Right lobe of liver (tissue), 6 donors: ENCODE results near the gene KCNA5. TPM values are rescaled to one million over a fixed set of nuclear protein-coding genes. Genes with fewer than 3 reads are reported as not detected.

Experiments used
- ATAC-seq, 4 donors: fragments of 200-7000 bp; cut with Tn5 transposase; one replicate each; pipeline ENCODE4 v1.9.1; 2020; ENCODE audit warnings: mild to moderate bottlenecking in 4 of 4, moderate library complexity in 4 of 4
- DNase-seq, 3 donors: peaks; one replicate each; pipeline ENCODE4 v3.0.0-alpha.2; 2020
- H3K27ac ChIP-seq, 3 donors: fragments of 200-600 bp; one replicate each; pipeline ENCODE4 v1.8.0; 2022
- H3K27me3 ChIP-seq, 2 donors: fragments of 200-600 bp; one replicate each; pipeline ENCODE4 v1.8.0; 2022
- H3K36me3 ChIP-seq, 4 donors: fragments of 200-600 bp; sonication (generic) in 1 of 4; one replicate each; pipeline versions ENCODE4 v1.5.1 to v1.8.0; 2017 to 2022; ENCODE audit warnings: control low read depth in 1 of 4
- H3K4me1 ChIP-seq, 4 donors: fragments of 200-600 bp; sonication (generic) in 1 of 4; one replicate each; pipeline versions ENCODE4 v1.5.1 to v1.8.0; 2017 to 2022; ENCODE audit warnings: control low read depth in 1 of 4
- H3K4me3 ChIP-seq, 3 donors: fragments of 200-600 bp; one replicate each; pipeline ENCODE4 v1.8.0; 2022
- H3K9me3 ChIP-seq, 4 donors: fragments of 200-600 bp; sonication (generic) in 1 of 4; one replicate each; pipeline versions ENCODE4 v1.5.1 to v1.8.0; 2017 to 2022; ENCODE audit warnings: control low read depth in 1 of 4
- CTCF ChIP-seq, 4 donors: fragments of 200-600 bp in 3 of 4; fragments of 450-650 bp in 1 of 4; IDR thresholded peaks; one replicate each; pipeline versions ENCODE4 v1.5.1 to v1.8.0; 2016 to 2022; ENCODE audit warnings: antibody characterized with exemption in 4 of 4, mild to moderate bottlenecking in 2 of 4
- POLR2A ChIP-seq: fragments of 450-650 bp; IDR thresholded peaks from one replicate; pipeline ENCODE4 v1.6.1; 2017; ENCODE audit warnings: antibody characterized with exemption, mild to moderate bottlenecking
- WGBS: methylation state at CpG from one replicate; pipeline ENCODE4 v1.1.6; 2018; ENCODE audit warnings: low coverage, low lambda C conversion rate; ENCODE audit not compliant: insufficient coverage; ENCODE audit errors: missing lambda C conversion rate; 5-methylcytosine and 5-hydroxymethylcytosine counted together
- intact Hi-C, 2 donors: fragments of 100-400 bp; cut with DNase I; formaldehyde crosslinking; loops; one replicate each; pipeline versions ENCODE4 v1.11.2 to v1.14.1; 2022
- total RNA-seq, 6 experiments: library from RNA; depleted of rRNA in 2 of 6; stranded (reverse); fragments of >200 nt in 2 of 6; fragmentation: NEBNext Ultra II Directional in 3 of 6; extraction: Animal tissue kit (Norgen Biotek cat#: 25700) in 3 of 6; gene quantifications; one replicate each; pipeline versions ENCODE4 v1.1.0 to v1.2.4, GENCODE V29; 2016 to 2023
- donor health status: DM: no; HTN: yes; CAD: no.
- donor health status: DM: no; HTN: no; CAD: no.
- donor health status: DM: no; HTN: no; CAD: no.
- donor health status: DM: no; HTN: yes; CAD: no.
- donor health status: DM: no; HTN: yes; CAD: no.

The KCNA5 gene
- total RNA-seq, 6 experiments from 2014 or later = 0.09 to 0.25 TPM; not detected in 4

GRCh38 chr12:5047729-5048128 lies 4.0 kb downstream of the KCNA5 start:
- TF ChIP-seq CTCF (IDR thresholded peaks at IDR 0.05) (no peak), POLR2A (no peak)
- H3K4me3 ChIP-seq = no peak overlapping the region
- H3K36me3 ChIP-seq = no peaks in the 10 kb centered on the region
- no peak overlapping the region for H3K27ac ChIP-seq
- no peak for DNase-seq
- H3K27me3 ChIP-seq = no peaks in the 10 kb centered on the region
- no peak for ATAC-seq
- no peaks in the 10 kb centered on the region for H3K4me1 ChIP-seq
- intact Hi-C loops = no loop called here
- H3K9me3 ChIP-seq = no peaks in the 10 kb centered on the region
- 26% methylated on average over 6 of the region's 6 CpGs for WGBS

DNA sequence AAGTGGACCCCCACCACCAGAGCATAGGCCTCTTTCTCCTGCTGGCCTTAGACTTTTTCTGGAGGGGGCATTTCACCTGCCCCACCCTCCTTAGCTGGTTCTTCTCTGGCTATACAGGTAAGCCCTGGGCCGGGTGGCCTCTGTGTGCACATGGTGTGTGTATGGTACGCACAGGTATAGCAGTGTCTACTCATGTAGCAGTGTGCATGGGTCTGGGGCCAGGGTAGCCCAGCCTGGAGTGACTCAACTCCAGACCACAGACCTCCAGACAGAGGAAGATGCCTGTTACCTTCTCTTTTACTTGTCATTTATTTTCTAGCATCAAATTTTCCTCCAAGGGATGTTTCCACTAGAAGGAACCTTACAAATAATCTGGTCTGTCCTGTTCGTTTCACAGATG lies 6.9 kb downstream of the KCNA5 start:
- intact Hi-C loops = no loop called here
- 45% methylated on average over 3 of the region's 3 CpGs for WGBS
- Histone ChIP-seq H3K4me3 (no peak overlapping the region), H3K27me3 (no peaks in the 10 kb centered on the region), H3K4me1 (no peaks in the 10 kb centered on the region), H3K36me3 (no peaks in the 10 kb centered on the region), H3K27ac (no peak overlapping the region), H3K9me3 (no peaks in the 10 kb centered on the region)
- ATAC-seq (no peak), DNase-seq (no peak)
- TF ChIP-seq CTCF (IDR thresholded peaks at IDR 0.05) (no peak), POLR2A (no peak)

- 48% methylated on average over 2 of the region's 2 CpGs for WGBS
- H3K4me1 ChIP-seq = no peaks in the 10 kb centered on the region
- ATAC-seq (no peak), DNase-seq (no peak)
- H3K36me3 ChIP-seq = no peaks in the 10 kb centered on the region
- no peak overlapping the region for H3K27ac ChIP-seq
- TF ChIP-seq POLR2A = no peak
- no peak for TF ChIP-seq CTCF (IDR thresholded peaks at IDR 0.05)
- no peaks in the 10 kb centered on the region for H3K9me3 ChIP-seq
- no peak overlapping the region for H3K4me3 ChIP-seq
- no peaks in the 10 kb centered on the region for H3K27me3 ChIP-seq
- intact Hi-C loops = no loop called here
Measured at GRCh38 chr12:5051334-5051733, 7.7 kb downstream of the KCNA5 start.

DNA sequence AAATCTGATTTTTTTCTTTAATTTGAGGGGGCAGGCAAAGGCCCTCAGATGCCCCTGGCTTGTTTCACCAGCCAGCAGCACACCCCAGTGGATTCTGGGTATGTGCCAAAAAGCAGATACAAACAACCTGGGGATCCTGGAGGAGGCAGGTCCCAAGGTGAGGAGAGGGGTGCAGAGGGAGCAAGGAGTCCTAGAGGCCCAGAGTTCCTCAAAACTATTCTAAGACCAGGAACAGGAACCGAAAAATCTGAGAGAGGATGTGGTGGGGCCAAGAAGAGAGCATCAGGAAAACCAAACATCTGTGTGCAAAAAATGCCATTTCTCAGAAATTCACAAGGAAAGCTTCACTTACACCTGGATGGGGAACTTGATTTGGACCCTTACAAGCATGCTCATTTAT lies 8.2 kb downstream of the KCNA5 start:
- 33% methylated on average over 1 of the region's 1 CpG for WGBS
- intact Hi-C loops = no loop called here
- no peak for TF ChIP-seq CTCF (IDR thresholded peaks at IDR 0.05)
- no peak for TF ChIP-seq POLR2A
- H3K4me3 ChIP-seq = no peak overlapping the region
- ATAC-seq (no peak), DNase-seq (no peak)
- H3K27ac ChIP-seq = no peak overlapping the region
- no peaks in the 10 kb centered on the region for H3K27me3 ChIP-seq
- H3K4me1 ChIP-seq = no peaks in the 10 kb centered on the region
- H3K36me3 ChIP-seq = no peaks in the 10 kb centered on the region
- no peaks in the 10 kb centered on the region for H3K9me3 ChIP-seq

GRCh38 chr12:5052348-5052747 lies 8.7 kb downstream of the KCNA5 start:
- no peaks in the 10 kb centered on the region for H3K9me3 ChIP-seq
- H3K36me3 ChIP-seq = no peaks in the 10 kb centered on the region
- no peak for DNase-seq
- H3K4me3 ChIP-seq = no peak overlapping the region
- no peak for ATAC-seq
- no peaks in the 10 kb centered on the region for H3K4me1 ChIP-seq
- 61% methylated on average over 4 of the region's 4 CpGs for WGBS
- H3K27me3 ChIP-seq = no peaks in the 10 kb centered on the region
- intact Hi-C loops = no loop called here
- H3K27ac ChIP-seq = no peak overlapping the region
- no peak for TF ChIP-seq CTCF (IDR thresholded peaks at IDR 0.05)
- TF ChIP-seq POLR2A = no peak
